WTC11 (cell line): ENCODE results near the gene AHR. TPM values are rescaled to one million over a fixed set of nuclear protein-coding genes. Genes with fewer than 3 reads are reported as not detected.

Source experiments
- ATAC-seq: fragments of 200-7000 bp; cut with Tn5 transposase; 2 replicates; pipeline ENCODE4 v1.10.0; 2021; ENCODE audit warnings: mild to moderate bottlenecking, moderate library complexity
- CTCF ChIA-PET: fragments of 300-600 bp; sonication (Branson Sonifier 250); formaldehyde crosslinking; loops from one replicate; lab custom pipeline; 2021; ENCODE audit warnings: antibody characterized with exemption; lab: Charles Lee
- POLR2A ChIA-PET: fragments of 350-600 bp; sonication (Branson Sonifier 250); formaldehyde crosslinking; loops from one replicate; lab custom pipeline; 2021; ENCODE audit warnings: antibody characterized with exemption; lab: Charles Lee
- DNase-seq: peaks from one replicate; pipeline ENCODE4 v3.0.0; 2021; ENCODE audit warnings: low spot score
- H3K27ac Mint-ChIP-seq: 2 replicates; pipeline ENCODE4 v1.8.0; 2021; ENCODE audit warnings: mixed read lengths
- H3K27me3 Mint-ChIP-seq: 2 replicates; pipeline ENCODE4 v1.8.0; 2021; ENCODE audit warnings: low read depth, mild to moderate bottlenecking, moderate library complexity, mixed read lengths
- H3K36me3 Mint-ChIP-seq: 2 replicates; pipeline ENCODE4 v1.8.0; 2021; ENCODE audit warnings: mixed read lengths
- H3K4me1 Mint-ChIP-seq: 2 replicates; pipeline ENCODE4 v1.8.0; 2022; ENCODE audit warnings: mixed read lengths
- H3K4me3 Mint-ChIP-seq: 2 replicates; pipeline ENCODE4 v1.8.0; 2021; ENCODE audit warnings: mild to moderate bottlenecking, moderate library complexity, mixed read lengths
- H3K9me3 Mint-ChIP-seq: 2 replicates; pipeline ENCODE4 v1.8.0; 2021; ENCODE audit warnings: mixed read lengths
- ETV6 ChIP-seq: sonication (generic); formaldehyde crosslinking; IDR thresholded peaks from 2 replicates; pipeline ENCODE4 v1.8.1; 2022; ENCODE audit warnings: mild to moderate bottlenecking, missing genetic modification reagents
- MAX ChIP-seq: sonication (generic); formaldehyde crosslinking; IDR thresholded peaks from 2 replicates; pipeline ENCODE4 v1.8.0; 2022; ENCODE audit warnings: mild to moderate bottlenecking, missing genetic modification reagents
- MYBL2 ChIP-seq: sonication (generic); formaldehyde crosslinking; IDR thresholded peaks from 2 replicates; pipeline ENCODE4 v1.8.1; 2023; ENCODE audit warnings: mild to moderate bottlenecking, moderate library complexity, missing genetic modification reagents
- PRDM15 ChIP-seq: sonication (generic); formaldehyde crosslinking; IDR thresholded peaks from 2 replicates; pipeline ENCODE4 v1.8.0; 2022; ENCODE audit warnings: missing genetic modification reagents
- PRRX2 ChIP-seq: fragments of 250-450 bp; sonication (Bioruptor Pico); IDR thresholded peaks from 2 replicates; pipeline ENCODE4 v1.8.0; 2021; ENCODE audit warnings: mild to moderate bottlenecking
- SMAD4 ChIP-seq: sonication (generic); formaldehyde crosslinking; IDR thresholded peaks from 2 replicates; pipeline ENCODE4 v1.8.0; 2022; ENCODE audit warnings: mild to moderate bottlenecking, missing genetic modification reagents
- TCF7 ChIP-seq: sonication (generic); formaldehyde crosslinking; IDR thresholded peaks from 2 replicates; pipeline ENCODE4 v1.8.0; 2022; ENCODE audit warnings: mild to moderate bottlenecking, low read depth, missing genetic modification reagents, moderate library complexity
- ZNF263 ChIP-seq: sonication (generic); formaldehyde crosslinking; IDR thresholded peaks from 2 replicates; pipeline ENCODE4 v1.8.1; 2022; ENCODE audit warnings: low read depth, mild to moderate bottlenecking, moderate library complexity, missing genetic modification reagents
- ZNF396 ChIP-seq: fragments of 250-450 bp; sonication (Bioruptor Pico); IDR thresholded peaks from 2 replicates; pipeline ENCODE4 v1.8.0; 2021; ENCODE audit warnings: mild to moderate bottlenecking, moderate library complexity, borderline replicate concordance
- total RNA-seq: library from RNA; stranded (reverse); gene quantifications from 3 replicates; pipeline ENCODE4 v1.2.3, GENCODE V29; 2021
- TF ChIP-seq, protein P1 (sequence below): sonication (generic); formaldehyde crosslinking; IDR thresholded peaks from 2 replicates; pipeline ENCODE4 v1.8.1; 2023; ENCODE audit warnings: mild to moderate bottlenecking, moderate library complexity, missing genetic modification reagents
- TF ChIP-seq, protein P2 (sequence below): sonication (generic); formaldehyde crosslinking; conservative IDR thresholded peaks from 2 replicates; pipeline ENCODE4 v1.8.1; 2023; ENCODE audit warnings: mild to moderate bottlenecking, low read depth, missing genetic modification reagents, moderate library complexity
- TF ChIP-seq, protein P3 (sequence below): sonication (generic); formaldehyde crosslinking; IDR thresholded peaks from 2 replicates; pipeline ENCODE4 v1.8.0; 2022; ENCODE audit warnings: mild to moderate bottlenecking, missing genetic modification reagents
- TF ChIP-seq, protein P4 (sequence below): sonication (generic); formaldehyde crosslinking; IDR thresholded peaks from 2 replicates; pipeline ENCODE4 v1.8.1; 2023; ENCODE audit warnings: mild to moderate bottlenecking, missing genetic modification reagents, moderate library complexity

AHR gene
- total RNA-seq, 1 experiment from 2014 or later: 5.8 TPM

DNA sequence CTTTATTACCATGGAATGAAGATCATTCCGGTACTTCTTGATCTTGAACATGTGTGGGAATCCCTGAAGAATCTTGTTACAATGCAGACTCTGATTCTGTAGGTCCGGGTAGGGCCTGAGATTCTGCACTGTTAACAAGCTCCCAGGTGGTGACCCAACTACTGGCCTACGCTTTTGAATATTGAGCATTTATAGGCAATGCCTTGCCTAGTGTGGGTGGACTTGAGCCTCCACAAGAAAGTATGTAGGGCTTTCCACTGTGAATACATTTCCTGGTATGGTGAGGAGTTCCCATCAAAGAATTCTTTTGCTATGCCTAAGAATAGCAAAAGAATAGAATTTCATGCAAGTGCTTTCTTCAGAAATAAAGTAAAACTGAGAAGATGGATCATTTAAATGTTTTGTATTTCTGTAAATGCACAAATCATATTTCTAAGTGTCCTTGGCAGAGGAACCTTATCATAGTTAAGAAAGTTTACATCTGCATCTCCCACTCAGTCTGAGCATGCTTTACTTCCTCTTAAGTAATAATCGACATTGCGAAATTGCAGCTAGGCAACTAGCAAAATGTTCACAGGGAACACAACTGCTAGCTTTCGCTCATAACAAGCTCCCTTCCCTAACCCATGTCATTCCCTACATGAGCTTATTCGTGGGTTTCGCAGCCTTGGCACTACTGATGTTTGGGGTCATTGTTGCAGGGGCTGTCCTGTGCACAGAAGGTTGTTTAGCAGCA lies 71.4 kb downstream of the AHR start (continued):
- TF ChIP-seq PRDM15: no peak
- TF ChIP-seq ETV6 (CRISPR knock-in tag): no peak
- TF ChIP-seq TCF7 (CRISPR knock-in tag): no peak
- no peak for TF ChIP-seq MAX (CRISPR knock-in tag)
- TF ChIP-seq, all 79 proteins: peak for 0

GRCh38 chr7:17370901-17371585 lies 72.6 kb downstream of the AHR start:
- TF ChIP-seq, protein P1, sequence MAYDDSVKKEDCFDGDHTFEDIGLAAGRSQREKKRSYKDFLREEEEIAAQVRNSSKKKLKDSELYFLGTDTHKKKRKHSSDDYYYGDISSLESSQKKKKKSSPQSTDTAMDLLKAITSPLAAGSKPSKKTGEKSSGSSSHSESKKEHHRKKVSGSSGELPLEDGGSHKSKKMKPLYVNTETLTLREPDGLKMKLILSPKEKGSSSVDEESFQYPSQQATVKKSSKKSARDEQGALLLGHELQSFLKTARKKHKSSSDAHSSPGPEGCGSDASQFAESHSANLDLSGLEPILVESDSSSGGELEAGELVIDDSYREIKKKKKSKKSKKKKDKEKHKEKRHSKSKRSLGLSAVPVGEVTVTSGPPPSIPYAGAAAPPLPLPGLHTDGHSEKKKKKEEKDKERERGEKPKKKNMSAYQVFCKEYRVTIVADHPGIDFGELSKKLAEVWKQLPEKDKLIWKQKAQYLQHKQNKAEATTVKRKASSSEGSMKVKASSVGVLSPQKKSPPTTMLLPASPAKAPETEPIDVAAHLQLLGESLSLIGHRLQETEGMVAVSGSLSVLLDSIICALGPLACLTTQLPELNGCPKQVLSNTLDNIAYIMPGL: no peak
- TF ChIP-seq, protein P2, sequence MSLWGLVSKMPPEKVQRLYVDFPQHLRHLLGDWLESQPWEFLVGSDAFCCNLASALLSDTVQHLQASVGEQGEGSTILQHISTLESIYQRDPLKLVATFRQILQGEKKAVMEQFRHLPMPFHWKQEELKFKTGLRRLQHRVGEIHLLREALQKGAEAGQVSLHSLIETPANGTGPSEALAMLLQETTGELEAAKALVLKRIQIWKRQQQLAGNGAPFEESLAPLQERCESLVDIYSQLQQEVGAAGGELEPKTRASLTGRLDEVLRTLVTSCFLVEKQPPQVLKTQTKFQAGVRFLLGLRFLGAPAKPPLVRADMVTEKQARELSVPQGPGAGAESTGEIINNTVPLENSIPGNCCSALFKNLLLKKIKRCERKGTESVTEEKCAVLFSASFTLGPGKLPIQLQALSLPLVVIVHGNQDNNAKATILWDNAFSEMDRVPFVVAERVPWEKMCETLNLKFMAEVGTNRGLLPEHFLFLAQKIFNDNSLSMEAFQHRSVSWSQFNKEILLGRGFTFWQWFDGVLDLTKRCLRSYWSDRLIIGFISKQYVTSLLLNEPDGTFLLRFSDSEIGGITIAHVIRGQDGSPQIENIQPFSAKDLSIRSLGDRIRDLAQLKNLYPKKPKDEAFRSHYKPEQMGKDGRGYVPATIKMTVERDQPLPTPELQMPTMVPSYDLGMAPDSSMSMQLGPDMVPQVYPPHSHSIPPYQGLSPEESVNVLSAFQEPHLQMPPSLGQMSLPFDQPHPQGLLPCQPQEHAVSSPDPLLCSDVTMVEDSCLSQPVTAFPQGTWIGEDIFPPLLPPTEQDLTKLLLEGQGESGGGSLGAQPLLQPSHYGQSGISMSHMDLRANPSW: no peak
- TF ChIP-seq SMAD4 (CRISPR knock-in tag) (no peak), MYBL2 (CRISPR knock-in tag) (no peak), PRDM15 (no peak), ZNF396 (CRISPR knock-in tag) (no peak), PRRX2 (no peak), ZNF263 (no peak)
- TF ChIP-seq, protein P3, sequence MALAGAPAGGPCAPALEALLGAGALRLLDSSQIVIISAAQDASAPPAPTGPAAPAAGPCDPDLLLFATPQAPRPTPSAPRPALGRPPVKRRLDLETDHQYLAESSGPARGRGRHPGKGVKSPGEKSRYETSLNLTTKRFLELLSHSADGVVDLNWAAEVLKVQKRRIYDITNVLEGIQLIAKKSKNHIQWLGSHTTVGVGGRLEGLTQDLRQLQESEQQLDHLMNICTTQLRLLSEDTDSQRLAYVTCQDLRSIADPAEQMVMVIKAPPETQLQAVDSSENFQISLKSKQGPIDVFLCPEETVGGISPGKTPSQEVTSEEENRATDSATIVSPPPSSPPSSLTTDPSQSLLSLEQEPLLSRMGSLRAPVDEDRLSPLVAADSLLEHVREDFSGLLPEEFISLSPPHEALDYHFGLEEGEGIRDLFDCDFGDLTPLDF (CRISPR knock-in tag): no peak
- TF ChIP-seq, protein P4, sequence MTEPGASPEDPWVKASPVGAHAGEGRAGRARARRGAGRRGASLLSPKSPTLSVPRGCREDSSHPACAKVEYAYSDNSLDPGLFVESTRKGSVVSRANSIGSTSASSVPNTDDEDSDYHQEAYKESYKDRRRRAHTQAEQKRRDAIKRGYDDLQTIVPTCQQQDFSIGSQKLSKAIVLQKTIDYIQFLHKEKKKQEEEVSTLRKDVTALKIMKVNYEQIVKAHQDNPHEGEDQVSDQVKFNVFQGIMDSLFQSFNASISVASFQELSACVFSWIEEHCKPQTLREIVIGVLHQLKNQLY: no peak
- TF ChIP-seq, all 79 proteins: peak for 0
- no peak for DNase-seq
- no peak overlapping the region for H3K27ac Mint-ChIP-seq

More at GRCh38 chr7:17370901-17371585, 72.6 kb downstream of the AHR start:
- Mint-ChIP-seq H3K27me3 (no peaks in the 10 kb centered on the region), H3K4me3 (no peak overlapping the region), H3K36me3 (no peaks in the 10 kb centered on the region), H3K4me1 (peaks cover 6% of the 10 kb centered on the region; the same call in 1 of the 2 replicates), H3K9me3 (no peaks in the 10 kb centered on the region)
- ChIA-PET CTCF (no interaction called here), POLR2A (no interaction called here)
- ATAC-seq: no peak
